IMR-90 (cell line): ENCODE results near the gene SGMS1. TPM values are rescaled to one million over a fixed set of nuclear protein-coding genes. Genes with fewer than 3 reads are reported as not detected.

Source experiments
- ATAC-seq: fragments of 200-7000 bp; cut with Tn5 transposase; 2 replicates; pipeline ENCODE4 v1.9.1; 2020; ENCODE audit warnings: low read depth, mild to moderate bottlenecking, moderate library complexity
- BruUV-seq: library from RNA; stranded (reverse); fragments of 400-500 nt; replicated peaks from 2 replicates; lab custom pipeline; 2021; lab: Mats Ljungman, UMichigan
- CTCF ChIA-PET: fragments of 300-600 bp; formaldehyde crosslinking; extraction: SDS; loops from one replicate; lab custom pipeline; 2021; ENCODE audit warnings: antibody characterized with exemption; lab: Yijun Ruan, JAX
- POLR2A ChIA-PET: fragments of 300-600 bp; sonication (Branson Sonifier 250); formaldehyde crosslinking; loops from one replicate; lab custom pipeline; 2022; ENCODE audit warnings: antibody characterized with exemption; ENCODE audit not compliant: unreplicated experiment; lab: Charles Lee
- DNase-seq: peaks from one replicate; pipeline ENCODE4 v3.0.0; 2013
- H2AFZ ChIP-seq: replicated peaks from 2 replicates; pipeline ENCODE3; 2013; ENCODE audit warnings: low read length, mild to moderate bottlenecking; ENCODE audit not compliant: poor library complexity
- H2AK5ac ChIP-seq: 2 replicates; pipeline ENCODE4 v1.6.1; 2013; ENCODE audit warnings: low read depth, low read length, inconsistent platforms
- H2AK9ac ChIP-seq: replicated peaks from 2 replicates; pipeline ENCODE3; 2013; ENCODE audit warnings: mild to moderate bottlenecking, low read depth, low read length, moderate library complexity; ENCODE audit not compliant: poor library complexity
- H2BK120ac ChIP-seq: 2 replicates; pipeline ENCODE4 v1.6.1; 2013; ENCODE audit warnings: low read depth, low read length, inconsistent platforms
- H2BK15ac ChIP-seq: 3 replicates; pipeline ENCODE4 v1.6.1; 2013; ENCODE audit warnings: low read depth, low read length, inconsistent platforms
- H2BK20ac ChIP-seq: 2 replicates; pipeline ENCODE4 v1.6.1; 2013; ENCODE audit warnings: low read depth, mild to moderate bottlenecking, inconsistent platforms, low read length, moderate library complexity
- H2BK5ac ChIP-seq: 2 replicates; pipeline ENCODE4 v1.6.1; 2013; ENCODE audit warnings: mild to moderate bottlenecking, low read depth, low read length, inconsistent platforms; ENCODE audit not compliant: poor library complexity, severe bottlenecking
- H3K14ac ChIP-seq: replicated peaks from 2 replicates; pipeline ENCODE4 v1.6.1; 2013; ENCODE audit warnings: low read depth, low read length, inconsistent platforms
- H3K18ac ChIP-seq: 2 replicates; pipeline ENCODE4 v1.6.1; 2013; ENCODE audit warnings: low read depth, low read length, control low read depth
- H3K23ac ChIP-seq: 2 replicates; pipeline ENCODE4 v1.6.1; 2013; ENCODE audit warnings: low read depth, low read length, inconsistent platforms
- H3K27ac ChIP-seq: 2 replicates; pipeline ENCODE4 v1.5.1; 2013; ENCODE audit warnings: mild to moderate bottlenecking, control low read depth, low read length; ENCODE audit not compliant: insufficient read depth
- H3K27me3 ChIP-seq: 2 replicates; pipeline ENCODE4 v1.6.1; 2013; ENCODE audit warnings: low read length; ENCODE audit not compliant: control insufficient read depth, insufficient read depth
- H3K36me3 ChIP-seq: 2 replicates; pipeline ENCODE4 v1.6.1; 2013; ENCODE audit warnings: low read length, mixed read lengths; ENCODE audit not compliant: control insufficient read depth, insufficient read depth
- H3K4ac ChIP-seq: 2 replicates; pipeline ENCODE4 v1.6.1; 2013; ENCODE audit warnings: low read depth, low read length, inconsistent platforms
- H3K4me1 ChIP-seq: 2 replicates; pipeline ENCODE4 v1.6.1; 2013; ENCODE audit warnings: low read length, mixed read lengths; ENCODE audit not compliant: control insufficient read depth, insufficient read depth
- H3K4me2 ChIP-seq: 2 replicates; pipeline ENCODE4 v1.6.1; 2013; ENCODE audit warnings: low read depth, mild to moderate bottlenecking, control low read depth, low read length, moderate library complexity
- H3K4me3 ChIP-seq: 2 replicates; pipeline ENCODE4 v1.5.1; 2013; ENCODE audit warnings: low read depth, mild to moderate bottlenecking, control low read depth, low read length, moderate library complexity; ENCODE audit not compliant: insufficient read depth
- H3K56ac ChIP-seq: 2 replicates; pipeline ENCODE4 v1.6.1; 2013; ENCODE audit warnings: low read length, inconsistent platforms; ENCODE audit not compliant: insufficient read depth; ENCODE audit errors: extremely low read depth
- H3K79me1 ChIP-seq, 2 experiments: 2 replicates each; pipeline ENCODE4 v1.6.1; 2013; ENCODE audit warnings: low read length in 2 of 2, inconsistent platforms in 1 of 2, low read depth in 1 of 2
- H3K9ac ChIP-seq: 2 replicates; pipeline ENCODE4 v1.6.1; 2013; ENCODE audit warnings: low read depth, low read length, control low read depth
- H3K9me1 ChIP-seq: 2 replicates; pipeline ENCODE4 v1.6.1; 2013; ENCODE audit warnings: low read length, inconsistent platforms; ENCODE audit not compliant: insufficient read depth
- H3K9me3 ChIP-seq: 2 replicates; pipeline ENCODE4 v1.6.1; 2013; ENCODE audit warnings: low read length; ENCODE audit not compliant: control insufficient read depth, insufficient read depth
- H4K20me1 ChIP-seq: 2 replicates; pipeline ENCODE4 v1.6.1; 2013; ENCODE audit warnings: low read length, inconsistent platforms; ENCODE audit not compliant: insufficient read depth
- H4K5ac ChIP-seq: 2 replicates; pipeline ENCODE4 v1.6.1; 2013; ENCODE audit warnings: mild to moderate bottlenecking, low read depth, low read length, control low read depth
- H4K8ac ChIP-seq, 2 experiments: 2 replicates each; pipeline ENCODE4 v1.6.1; 2013; ENCODE audit warnings: low read depth in 2 of 2, low read length in 2 of 2, control low read depth in 1 of 2, inconsistent platforms in 1 of 2
- H4K91ac ChIP-seq: 2 replicates; pipeline ENCODE4 v1.6.1; 2013; ENCODE audit warnings: low read depth, low read length, inconsistent platforms; ENCODE audit not compliant: insufficient read depth
- BHLHE40 ChIP-seq: fragments of 150-350 bp; IDR thresholded peaks from 2 replicates; pipeline ENCODE4 v1.6.1; 2016; ENCODE audit warnings: mild to moderate bottlenecking, low read depth, low read length
- CEBPB ChIP-seq: IDR thresholded peaks from 2 replicates; pipeline ENCODE4 v1.6.1; 2012; ENCODE audit warnings: low read depth, low read length, improper control_type of control experiment
- FOS ChIP-seq: fragments of 150-350 bp; IDR thresholded peaks from 2 replicates; pipeline ENCODE4 v1.6.1; 2016; ENCODE audit warnings: low read depth, low read length
- MAFK ChIP-seq: IDR thresholded peaks from 2 replicates; pipeline ENCODE4 v1.6.1; 2012; ENCODE audit warnings: low read depth, low read length, improper control_type of control experiment
- MXI1 ChIP-seq: IDR thresholded peaks from 2 replicates; pipeline ENCODE4 v1.6.1; 2012; ENCODE audit warnings: low read depth, mild to moderate bottlenecking, low read length, moderate library complexity, borderline replicate concordance
- POLR2A ChIP-seq: IDR thresholded peaks from 2 replicates; pipeline ENCODE4 v1.6.1; 2012; ENCODE audit warnings: mild to moderate bottlenecking, low read depth, low read length
- RFX5 ChIP-seq: IDR thresholded peaks from 2 replicates; pipeline ENCODE4 v1.8.0; 2012; ENCODE audit warnings: low read depth, mild to moderate bottlenecking, low read length, moderate library complexity
- WGBS, 2 experiments: methylation state at CpG; one replicate each; pipeline versions ENCODE4 v1.1.5 to v1.1.7; 2013; ENCODE audit warnings: missing lambda C conversion rate in 2 of 2; ENCODE audit not compliant: insufficient read length in 1 of 2; ENCODE audit errors: extremely low coverage in 2 of 2; 5-methylcytosine and 5-hydroxymethylcytosine counted together
- dilution Hi-C: fragments of 300-500 bp; cut with HindIII; formaldehyde crosslinking; loops from one replicate; pipeline ENCODE4 v1.14.3; 2018; ENCODE audit warnings: low sequenced_read_pairs; ENCODE audit not compliant: unreplicated experiment
- in situ Hi-C: fragments of 300-500 bp; cut with MboI; formaldehyde crosslinking; loops from 3 replicates; pipeline ENCODE4 v1.14.3; 2019; ENCODE audit warnings: low sequenced_read_pairs, inconsistent platforms, mixed read lengths
- intact Hi-C: fragments of 100-400 bp; cut with micrococcal nuclease; formaldehyde crosslinking; loops from 2 replicates; pipeline ENCODE4 v1.10.0; 2022
- polyA plus RNA-seq, 3 experiments: library from polyadenylated mRNA; depleted of rRNA; stranded (reverse); fragments of >200 nt; gene quantifications; 2 replicates each; pipeline ENCODE4 v1.2.3, GENCODE V29; 2012; ENCODE audit warnings: low replicate concordance in 1 of 3
- total RNA-seq: library from RNA; depleted of rRNA; stranded (reverse); fragments of >200 nt; gene quantifications from 2 replicates; pipeline ENCODE4 v1.2.3, GENCODE V29; 2012

Gene SGMS1
- total and polyA plus RNA-seq, 2 of the 4 experiments (the other 2 are of a cell fraction) = 9.8 to 30.8 TPM

DNA sequence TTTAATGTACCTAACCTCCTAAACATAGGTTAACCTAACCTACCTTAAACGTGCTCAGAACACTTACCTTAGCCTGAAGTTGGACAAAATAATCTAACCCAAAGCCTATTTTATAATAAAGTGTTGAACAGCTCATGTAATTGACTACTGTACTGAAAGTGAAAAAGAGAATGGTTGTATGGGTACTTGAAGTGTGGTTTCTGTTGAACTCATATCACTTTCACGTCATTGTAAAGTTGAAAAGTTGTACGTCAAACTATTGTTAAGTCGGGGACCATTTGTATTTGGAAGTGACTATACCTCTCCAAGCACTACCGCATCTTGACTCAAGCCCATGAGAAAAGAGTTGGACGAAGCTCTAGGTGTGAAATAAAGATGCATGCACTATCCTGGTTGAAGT is 334.6 kb downstream of the SGMS1 start:
- H2AK5ac ChIP-seq = no peak overlapping the region
- no peaks in the 10 kb centered on the region for H3K9me1 ChIP-seq
- ChIA-PET CTCF (no interaction called here), POLR2A (no interaction called here)
- no peaks in the 10 kb centered on the region for H4K20me1 ChIP-seq
- dilution Hi-C loops = no loop called here
- no peak overlapping the region for H3K14ac ChIP-seq
- H2BK15ac ChIP-seq = no peak overlapping the region
- no TSS peak for BruUV-seq
- no peak overlapping the region for H3K27ac ChIP-seq
- no peaks in the 10 kb centered on the region for H3K9me3 ChIP-seq
- peaks cover 13% of the 10 kb centered on the region for H3K27me3 ChIP-seq
- H4K91ac ChIP-seq = no peak overlapping the region
- H4K5ac ChIP-seq = no peak overlapping the region
- no peak overlapping the region for H3K23ac ChIP-seq
- intact Hi-C loops = no loop called here
- H2BK20ac ChIP-seq = no peak overlapping the region
- no peak overlapping the region for H3K56ac ChIP-seq
- in situ Hi-C loops = no loop called here
- no peak overlapping the region for H3K18ac ChIP-seq
- H2AK9ac ChIP-seq = no peak overlapping the region
- no peak overlapping the region for H2AFZ ChIP-seq
- no peak overlapping the region for H3K4me3 ChIP-seq
- 71% methylated on average over 1 of the region's 6 CpGs; no CpG with 5 or more reads in 1 of the 2 experiments for WGBS, 2 experiments
- no peak for DNase-seq
- H3K9ac ChIP-seq = no peak overlapping the region
- no peak overlapping the region for H3K4ac ChIP-seq
- no peaks in the 10 kb centered on the region for H3K79me1 ChIP-seq
- no peaks in the 10 kb centered on the region for H3K4me1 ChIP-seq
- H3K4me2 ChIP-seq = no peak overlapping the region
- ATAC-seq = no peak
- TF ChIP-seq FOS = no peak
- no peak for TF ChIP-seq CEBPB
- no peak for TF ChIP-seq MXI1
- no peak for TF ChIP-seq BHLHE40
- no peak for TF ChIP-seq MAFK
- TF ChIP-seq RFX5 = no peak
- TF ChIP-seq POLR2A = no peak
- no peaks in the 10 kb centered on the region for H3K36me3 ChIP-seq
- no peak overlapping the region for H2BK120ac ChIP-seq
- H2BK5ac ChIP-seq = no peak overlapping the region
- no peak overlapping the region for H4K8ac ChIP-seq
